ENCODE measurements around the gene MTHFR. TPM values are rescaled to one million over a fixed set of nuclear protein-coding genes. Genes with fewer than 3 reads are reported as not detected.

The MTHFR gene
- polyA plus RNA-seq, 3 donors = 18.1 to 24.7 (median 20.5) TPM

- no peak for DNase-seq (ENCODE audit: extremely low read depth in 1 of 11, low read depth in 9 of 11, low spot score in 4 of 11)
Observed at GRCh38 chr1:11746795-11747487, 58.8 kb downstream of the MTHFR start.

- no peak for DNase-seq (ENCODE audit: extremely low read depth in 1 of 11, low read depth in 9 of 11, low spot score in 4 of 11)
Observed at GRCh38 chr1:11746092-11746491, 59.7 kb downstream of the MTHFR start.

DNA sequence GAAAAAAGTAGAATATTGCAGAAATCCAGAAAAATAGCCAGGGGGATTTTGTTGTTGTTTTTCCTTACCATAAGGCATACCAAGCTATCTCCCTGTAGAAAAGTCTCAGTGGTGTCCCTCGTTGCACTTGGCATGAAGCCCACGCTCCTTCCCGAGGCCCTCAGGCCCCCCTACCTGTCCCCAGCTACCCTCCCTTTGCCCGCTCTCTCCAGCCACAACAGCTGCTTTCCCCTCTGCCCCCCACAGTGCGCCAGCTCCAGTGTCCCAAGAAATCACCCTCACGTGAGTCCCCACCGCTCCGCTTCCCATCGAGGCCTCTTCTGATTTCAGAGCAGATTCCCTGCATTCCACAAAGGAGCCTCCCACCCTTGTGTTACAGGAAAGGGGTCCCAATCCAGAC, 61.5 kb downstream of the MTHFR start:
- no peak for DNase-seq (ENCODE audit: extremely low read depth in 1 of 11, low read depth in 9 of 11, low spot score in 4 of 11)

- no peak for DNase-seq (ENCODE audit: extremely low read depth in 1 of 11, low read depth in 9 of 11, low spot score in 4 of 11)
Observed at GRCh38 chr1:11741919-11742558, 63.7 kb downstream of the MTHFR start.

DNA sequence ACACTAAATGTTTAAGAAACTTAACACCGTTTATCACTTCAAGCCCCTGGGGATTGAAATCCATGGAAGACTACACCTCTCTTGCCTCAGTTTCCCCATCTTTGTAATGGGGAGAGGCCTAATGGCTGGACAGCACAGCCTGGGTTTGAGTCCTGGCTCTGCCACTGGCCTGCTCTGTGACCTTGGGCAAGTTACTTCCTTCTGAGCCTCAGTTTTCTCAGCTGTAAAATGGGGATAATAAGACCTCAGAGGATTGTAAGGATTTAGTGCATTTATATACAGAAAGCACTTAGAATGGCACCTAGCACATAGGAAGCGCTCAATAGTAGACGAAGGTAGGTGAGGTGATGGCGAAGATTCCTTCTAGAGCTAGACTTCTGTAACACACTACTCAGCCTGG, 64.3 kb downstream of the MTHFR start:
- DNase-seq (ENCODE audit: extremely low read depth in 1 of 11, low read depth in 9 of 11, low spot score in 4 of 11) = no peak

DNA sequence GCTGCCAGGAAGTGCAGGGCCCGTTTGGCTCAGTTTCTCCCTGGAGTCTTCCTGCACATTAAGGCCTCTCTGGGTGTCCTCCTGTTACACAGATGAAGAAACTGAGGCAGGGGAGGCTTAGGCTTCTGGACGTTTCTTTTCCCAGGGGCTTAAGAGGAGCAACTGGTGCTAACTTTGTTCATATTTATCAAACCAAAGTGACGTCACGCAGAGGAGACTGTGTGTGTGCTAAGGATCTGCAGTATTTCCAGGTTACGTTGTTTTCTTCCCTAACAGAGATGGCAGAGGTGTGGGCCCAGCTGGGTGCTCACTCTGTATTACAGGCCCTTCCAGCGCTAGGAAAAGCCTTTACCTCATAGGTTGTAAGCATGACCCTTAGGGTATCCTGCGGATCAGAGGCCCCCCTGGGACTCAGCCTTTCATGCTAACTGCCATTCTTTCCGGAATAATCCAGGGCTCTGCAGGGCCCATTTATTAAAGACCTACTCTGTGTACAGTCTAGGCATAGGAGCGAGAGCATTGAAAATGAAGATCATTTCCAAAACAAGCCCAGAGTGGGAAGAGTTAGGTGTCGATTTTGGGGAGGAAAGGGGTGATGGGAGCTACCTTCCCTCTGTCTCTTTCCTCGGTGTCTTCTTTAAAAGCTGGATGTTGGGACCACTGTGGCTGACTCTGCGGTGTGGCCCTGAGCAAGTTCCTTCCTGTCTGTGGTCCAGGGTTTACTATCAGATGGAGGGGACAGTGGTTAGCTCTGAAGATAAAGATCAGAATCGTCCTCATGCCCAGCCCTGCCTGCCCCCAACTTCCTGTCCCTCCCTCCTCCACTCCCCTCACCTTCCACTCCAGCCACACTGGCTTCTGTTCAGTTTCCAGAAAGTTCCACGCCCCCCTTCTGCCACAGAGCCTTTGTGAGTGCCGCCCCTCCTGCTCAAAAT, 65.2 kb downstream of the MTHFR start:
- DNase-seq (ENCODE audit: extremely low read depth in 1 of 11, low read depth in 9 of 11, low spot score in 4 of 11) = no peak

DNA sequence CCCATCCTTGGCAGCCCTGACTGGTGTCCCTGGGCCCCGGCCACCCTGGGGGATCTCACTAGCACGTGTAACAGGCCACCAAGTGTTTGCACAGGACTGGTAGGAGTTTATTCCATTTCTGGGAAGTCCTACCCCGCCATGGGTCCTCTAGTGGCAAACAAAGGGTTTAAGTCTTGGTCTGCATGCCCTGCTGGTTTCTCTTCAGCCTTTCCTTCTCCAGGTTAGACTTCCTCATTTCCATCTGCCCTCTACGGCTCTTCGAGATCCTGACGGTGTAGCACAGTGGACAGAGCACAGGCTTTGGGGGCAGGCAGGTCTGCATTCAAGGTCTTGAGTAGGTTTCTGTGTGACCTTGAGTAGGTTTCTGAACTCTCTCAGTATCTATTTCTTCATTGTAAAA, 67.0 kb downstream of the MTHFR start:
- DNase-seq (ENCODE audit: extremely low read depth in 1 of 11, low read depth in 9 of 11, low spot score in 4 of 11) = no peak

DNA sequence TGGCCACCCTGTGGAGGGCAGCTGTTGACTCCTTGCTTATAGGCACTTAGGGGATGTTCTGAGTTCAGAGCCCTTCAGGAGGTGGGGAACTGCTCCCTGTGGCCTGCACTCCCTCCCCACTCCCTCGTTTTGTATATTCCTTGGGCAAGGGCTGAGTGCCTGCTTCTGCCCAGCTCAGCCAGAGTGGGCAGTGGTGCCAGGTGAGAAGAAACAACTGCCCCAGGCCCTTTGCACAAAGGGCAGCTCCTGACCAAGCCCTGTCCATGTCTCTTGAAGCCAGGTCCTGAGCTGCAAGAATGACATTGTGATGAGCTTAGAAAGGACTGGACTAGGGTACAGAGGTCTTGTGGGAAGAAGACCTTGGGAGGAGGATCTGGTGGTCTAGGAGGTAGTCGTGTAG, 67.7 kb downstream of the MTHFR start:
- no peak for DNase-seq (ENCODE audit: extremely low read depth in 1 of 11, low read depth in 9 of 11, low spot score in 4 of 11)

DNA sequence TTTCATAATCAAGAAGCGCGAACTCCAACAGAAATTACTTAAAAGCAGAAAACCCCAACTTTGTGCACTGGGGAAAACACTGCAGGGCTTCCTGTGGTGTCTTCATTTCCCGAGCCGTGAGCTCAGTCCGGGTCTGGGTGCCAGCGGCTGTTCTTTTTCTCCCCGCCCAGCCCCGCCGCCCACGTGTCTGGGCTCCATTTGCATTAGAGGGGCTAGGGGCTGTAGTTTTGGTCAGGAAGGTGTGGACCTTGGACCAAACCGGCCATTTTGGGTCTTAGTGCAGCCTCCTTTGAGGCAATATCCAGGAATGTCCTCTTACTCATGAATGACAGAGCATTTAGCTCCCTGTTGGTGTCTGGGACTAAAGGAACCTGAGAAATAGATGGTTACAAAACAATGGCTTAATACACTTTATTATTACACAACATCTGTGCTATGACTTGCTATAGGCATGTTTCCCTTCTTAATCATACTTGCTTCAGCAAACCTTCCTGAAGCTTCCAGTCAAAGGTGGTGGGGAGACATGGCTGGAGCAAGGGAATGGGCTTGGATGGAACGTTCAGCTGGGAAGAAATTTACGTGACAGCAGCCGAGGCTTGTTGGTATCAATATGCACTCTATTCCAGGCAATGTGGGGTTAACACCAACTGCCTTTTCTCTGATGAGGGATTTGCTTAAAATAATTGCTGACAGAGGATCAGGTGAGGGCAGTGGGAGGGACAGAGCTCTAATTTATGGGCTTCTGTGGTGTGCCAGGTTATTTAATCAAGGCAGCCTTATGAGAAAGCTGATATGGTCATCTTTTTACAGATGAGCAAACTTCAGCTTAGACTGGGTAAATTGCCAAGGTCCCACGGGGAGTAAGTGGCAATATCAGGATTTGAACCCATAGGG, 68.8 kb downstream of the MTHFR start:
- DNase-seq (ENCODE audit: extremely low read depth in 1 of 11, low read depth in 9 of 11, low spot score in 4 of 11) = peak in 2 of 11 donors; percentile 10 to 21

DNA sequence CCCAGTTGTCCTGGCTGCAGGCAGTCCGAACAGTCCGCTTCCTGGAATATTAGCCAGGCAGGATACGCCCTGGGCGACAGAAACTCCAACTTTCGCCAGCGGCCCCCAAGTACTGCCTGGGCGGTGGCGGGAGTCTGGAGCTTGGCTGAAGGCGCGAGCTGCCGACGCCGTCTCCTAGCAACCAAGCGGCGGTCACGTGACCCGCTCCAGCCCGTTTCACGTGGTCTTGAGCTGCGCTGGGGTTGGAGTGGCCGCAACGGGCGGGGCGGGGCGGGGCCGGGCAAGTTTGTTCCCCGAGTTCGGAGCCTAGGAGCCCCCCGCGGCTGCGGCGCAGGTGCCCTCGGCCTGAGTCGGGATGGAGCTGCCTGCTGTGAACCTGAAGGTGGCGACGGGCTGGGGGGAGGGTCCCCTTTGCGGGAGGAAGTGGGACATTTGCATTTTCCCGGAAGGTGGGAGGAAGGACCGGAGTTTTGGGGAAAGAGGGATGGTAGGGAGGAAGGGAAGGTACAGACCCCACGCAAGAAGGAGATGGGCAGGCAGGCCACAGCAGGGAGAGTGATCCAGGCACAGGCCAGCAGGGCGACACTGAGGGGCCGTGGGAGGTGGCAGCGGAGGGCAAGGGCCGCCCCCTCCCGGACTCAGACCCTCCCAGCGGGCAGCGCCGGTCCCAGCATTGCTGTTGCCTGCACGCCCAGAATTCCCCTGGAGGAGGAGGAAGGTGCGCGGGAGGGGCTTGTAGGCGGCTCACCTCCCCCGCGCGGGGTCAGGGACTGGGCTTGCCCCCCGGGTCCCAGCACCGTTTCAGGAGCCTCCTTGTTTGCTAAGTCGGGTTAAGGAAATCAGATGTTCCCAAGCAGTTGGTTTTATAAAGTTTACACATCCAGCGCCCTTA, 69.7 kb downstream of the MTHFR start, which contains the start of gene AGTRAP:
Gene AGTRAP, plus strand, starts transcription at position 283 of the 892 bp plus-strand sequence. Its CDS starts 73 bp downstream, at position 356.
- peak; percentile 79 to 93 (median 86) for DNase-seq (ENCODE audit: extremely low read depth in 1 of 11, low read depth in 9 of 11, low spot score in 4 of 11)

Other genes with a start within 250 kb of the MTHFR start
- 1 to 10 TPM; 1.1 to 2.0 (median 1.7) TPM for gene FBXO2, start 151.5 kb downstream of the MTHFR start, polyA plus RNA-seq (ENCODE audit: insufficient read length in 3 of 3)
- 10 to 100 TPM; 13.7 to 20.4 (median 17.9) TPM for gene FBXO44, start 151.1 kb downstream of the MTHFR start, polyA plus RNA-seq (ENCODE audit: insufficient read length in 3 of 3)
- 1 to 10 TPM; 2.9 to 6.0 (median 5.2) TPM for gene FBXO6, start 141.8 kb downstream of the MTHFR start, polyA plus RNA-seq (ENCODE audit: insufficient read length in 3 of 3)
- 10 to 100 TPM; 41.1 to 52.2 (median 44.7) TPM for gene MAD2L2, start 124.8 kb downstream of the MTHFR start, polyA plus RNA-seq (ENCODE audit: insufficient read length in 3 of 3)
- 1 to 10 TPM; 1.1 to 1.4 (median 1.2) TPM for gene DRAXIN, start 114.3 kb downstream of the MTHFR start, polyA plus RNA-seq (ENCODE audit: insufficient read length in 3 of 3)
- gene AGTRAP, start 69.8 kb downstream of the MTHFR start, polyA plus RNA-seq (ENCODE audit: insufficient read length in 3 of 3) = 10 to 100 TPM; 33.2 to 50.2 (median 50.0) TPM
- gene C1orf167, start 43.8 kb downstream of the MTHFR start, polyA plus RNA-seq (ENCODE audit: insufficient read length in 3 of 3) = under 1 TPM in 1 of 3 donors, not detected in 2; 0.32 TPM
- gene CLCN6, start 227 bp upstream of the MTHFR start, polyA plus RNA-seq (ENCODE audit: insufficient read length in 3 of 3) = 10 to 100 TPM; 18.5 to 27.3 (median 19.1) TPM
- under 1 TPM; 0.33 to 0.85 (median 0.50) TPM for gene NPPA, start 41.8 kb upstream of the MTHFR start, polyA plus RNA-seq (ENCODE audit: insufficient read length in 3 of 3)
- gene NPPB, start 53.0 kb upstream of the MTHFR start, polyA plus RNA-seq (ENCODE audit: insufficient read length in 3 of 3) = not detected
- 10 to 100 TPM; 36.7 to 47.8 (median 47.4) TPM for gene KIAA2013, start 120.5 kb upstream of the MTHFR start, polyA plus RNA-seq (ENCODE audit: insufficient read length in 3 of 3)
- 100 to 1,000 TPM in 1 of 3 donors, 10 to 100 TPM in 2; 92.9 to 115 (median 94.0) TPM for gene PLOD1, start 128.8 kb upstream of the MTHFR start, polyA plus RNA-seq (ENCODE audit: insufficient read length in 3 of 3)
- gene MFN2, start 174.5 kb upstream of the MTHFR start, polyA plus RNA-seq (ENCODE audit: insufficient read length in 3 of 3) = 10 to 100 TPM; 60.7 to 67.0 (median 64.7) TPM
- 10 to 100 TPM; 20.6 to 31.8 (median 29.8) TPM for gene MIIP, start 213.5 kb upstream of the MTHFR start, polyA plus RNA-seq (ENCODE audit: insufficient read length in 3 of 3)

Measured in renal cortex interstitium (tissue), 11 donors.